GM13976 (cell line): ENCODE results near the gene CLIP1.

ENCODE experiments used
- DNase-seq: peaks from one replicate; pipeline ENCODE4 v3.0.0; 2012; ENCODE audit warnings: low spot score
- CTCF ChIP-seq: IDR thresholded peaks from 2 replicates; pipeline ENCODE4 v1.5.1; 2012; ENCODE audit warnings: borderline replicate concordance, mild to moderate bottlenecking; ENCODE audit not compliant: insufficient read depth; ENCODE audit errors: extremely low read depth, missing control alignments, control extremely low read depth
- in situ Hi-C: fragments of 300-500 bp; cut with MboI; formaldehyde crosslinking; loops from one replicate; pipeline ENCODE4 v1.12.0; 2022; ENCODE audit warnings: low sequenced_read_pairs, mixed read lengths, inconsistent platforms; ENCODE audit not compliant: unreplicated experiment

Gene CLIP1

GRCh38 chr12:122336015-122336946, 86.2 kb downstream of the CLIP1 start:
- peak; percentile 47 for DNase-seq
- TF ChIP-seq CTCF: peak; percentile 57
- in situ Hi-C loops: no loop called here

- DNase-seq: no peak
- in situ Hi-C loops: no loop called here
- no peak for TF ChIP-seq CTCF
These were observed 89.1 kb downstream of the CLIP1 start for GRCh38 chr12:122333142-122334087.

GRCh38 chr12:122327494-122328385, 94.7 kb downstream of the CLIP1 start:
- no peak for DNase-seq
- in situ Hi-C loops: no loop called here
- no peak for TF ChIP-seq CTCF

- in situ Hi-C loops: no loop called here
- no peak for TF ChIP-seq CTCF
These were observed 95.5 kb downstream of the CLIP1 start for GRCh38 chr12:122327014-122327413.

GRCh38 chr12:122326586-122326985, 95.9 kb downstream of the CLIP1 start:
- in situ Hi-C loops: no loop called here
- DNase-seq: no peak
- no peak for TF ChIP-seq CTCF

More at GRCh38 chr12:122327014-122327413, 95.5 kb downstream of the CLIP1 start:
- no peak for DNase-seq
